Stimulated activated naive CD8-positive, alpha-beta T cell treated with anti-CD3 and anti-CD28 coated beads, Interleukin-15, Interleukin-2, amounts not matched to agents 100 U/mL and 50 U/mL, for 24 hours (primary cell): Measurements from ENCODE around the gene ARRDC2.
"Not testable (repeated sequence)": the region's sequence is repeated elsewhere in the genome, so short reads cannot be mapped to it uniquely, and the experiment has no call there.

ENCODE experiments used
- ATAC-seq: fragments of 150-1000 bp; cut with Tn5 transposase; one replicate; pipeline ENCODE4 v1.10.0; 2021
- DNase-seq: peaks from one replicate; pipeline ENCODE4 v3.0.0; 2021

ARRDC2 gene

GRCh38 chr19:18016209-18016910 lies 8.4 kb downstream of the ARRDC2 start:
- DNase-seq (no peak), ATAC-seq (no peak)

GRCh38 chr19:18017275-18018083 lies 9.5 kb downstream of the ARRDC2 start:
- no peak for DNase-seq
- ATAC-seq, result no peak

GRCh38 chr19:18020212-18021085 lies 12.5 kb downstream of the ARRDC2 start:
- ATAC-seq (no peak), DNase-seq (no peak)

DNA sequence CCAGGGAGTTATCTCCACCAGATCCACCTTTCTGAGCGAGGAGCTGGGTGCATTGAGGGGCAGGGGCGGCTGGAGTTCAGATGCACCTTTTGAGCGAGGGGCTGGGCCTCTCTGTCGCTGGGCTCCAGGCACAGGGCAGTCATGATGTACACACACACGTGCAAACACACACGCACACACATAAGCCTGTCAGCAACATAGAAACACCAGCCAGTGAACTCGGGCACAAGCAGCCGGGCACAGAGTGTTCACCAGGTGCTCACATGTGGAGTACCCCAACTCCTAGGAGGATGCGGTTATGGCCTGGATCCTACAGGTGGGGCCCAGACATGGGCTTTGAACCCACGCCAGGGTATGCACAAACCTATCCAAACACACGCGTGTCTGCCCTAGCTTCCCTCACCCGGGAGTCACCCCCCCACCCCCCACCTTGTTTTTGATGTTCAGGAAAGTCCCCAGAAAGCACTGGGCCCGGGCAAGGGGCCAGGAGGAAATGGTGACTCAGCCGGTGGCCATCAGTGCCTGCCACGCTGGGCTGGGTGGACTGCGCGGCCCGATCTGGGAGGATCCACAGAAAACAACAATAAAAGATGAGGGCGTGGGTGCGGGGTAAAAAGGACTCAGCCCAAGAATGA lies 13.3 kb downstream of the ARRDC2 start:
- ATAC-seq (peak; percentile 34), DNase-seq (peak; percentile 76)

DNA sequence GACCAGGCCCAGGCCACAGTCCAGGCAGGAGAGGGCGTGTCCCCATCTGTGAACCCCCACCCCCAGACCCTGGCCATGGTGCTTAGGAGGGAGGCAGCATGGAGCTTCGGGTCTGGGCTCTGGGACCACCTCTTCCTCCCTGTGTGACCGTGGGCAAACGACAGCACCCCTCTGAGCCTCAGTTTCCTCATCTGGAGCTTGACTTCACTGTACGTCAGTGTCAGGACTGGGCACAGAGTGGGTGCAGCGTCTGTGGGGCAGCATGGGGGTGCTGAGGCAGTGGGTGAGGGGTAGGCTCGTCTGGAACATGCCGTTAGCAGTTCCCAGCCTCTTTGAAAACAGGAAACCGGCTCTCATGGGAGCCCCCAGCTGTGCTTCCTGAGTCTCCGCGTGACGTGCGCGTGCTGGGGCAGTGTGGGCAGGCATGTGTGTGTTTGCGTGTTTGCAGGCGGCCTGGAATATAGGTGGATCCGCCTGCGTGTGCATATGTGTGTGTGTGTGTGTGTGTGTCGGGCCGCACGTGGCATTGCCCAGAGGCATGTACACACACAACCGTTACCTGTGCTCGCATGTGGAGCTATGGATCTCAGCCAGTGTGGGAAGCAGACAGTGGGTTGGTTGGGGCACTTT lies 15.8 kb downstream of the ARRDC2 start:
- ATAC-seq (peak; percentile 39), DNase-seq (peak; percentile 71)

DNA sequence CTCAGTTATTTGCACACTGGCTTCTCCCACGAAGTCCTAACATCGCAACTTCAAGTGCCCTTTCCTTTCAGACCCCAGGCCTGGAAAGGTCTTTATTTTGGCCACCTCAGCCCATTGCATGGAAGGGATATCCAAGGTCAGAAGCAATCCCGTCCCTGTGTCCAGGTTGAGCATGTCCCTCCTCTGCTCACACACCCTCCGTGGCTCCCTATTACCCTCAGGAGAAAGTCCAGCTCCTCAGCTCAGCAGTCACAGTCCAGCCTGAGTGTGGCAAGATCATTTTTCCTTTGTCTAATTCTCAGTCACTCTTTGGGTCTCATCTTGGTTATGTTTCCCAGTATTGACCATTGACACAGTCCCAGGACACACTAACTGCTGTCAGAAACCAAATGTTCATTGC lies 19.2 kb downstream of the ARRDC2 start:
- ATAC-seq (no peak), DNase-seq (no peak)

DNA sequence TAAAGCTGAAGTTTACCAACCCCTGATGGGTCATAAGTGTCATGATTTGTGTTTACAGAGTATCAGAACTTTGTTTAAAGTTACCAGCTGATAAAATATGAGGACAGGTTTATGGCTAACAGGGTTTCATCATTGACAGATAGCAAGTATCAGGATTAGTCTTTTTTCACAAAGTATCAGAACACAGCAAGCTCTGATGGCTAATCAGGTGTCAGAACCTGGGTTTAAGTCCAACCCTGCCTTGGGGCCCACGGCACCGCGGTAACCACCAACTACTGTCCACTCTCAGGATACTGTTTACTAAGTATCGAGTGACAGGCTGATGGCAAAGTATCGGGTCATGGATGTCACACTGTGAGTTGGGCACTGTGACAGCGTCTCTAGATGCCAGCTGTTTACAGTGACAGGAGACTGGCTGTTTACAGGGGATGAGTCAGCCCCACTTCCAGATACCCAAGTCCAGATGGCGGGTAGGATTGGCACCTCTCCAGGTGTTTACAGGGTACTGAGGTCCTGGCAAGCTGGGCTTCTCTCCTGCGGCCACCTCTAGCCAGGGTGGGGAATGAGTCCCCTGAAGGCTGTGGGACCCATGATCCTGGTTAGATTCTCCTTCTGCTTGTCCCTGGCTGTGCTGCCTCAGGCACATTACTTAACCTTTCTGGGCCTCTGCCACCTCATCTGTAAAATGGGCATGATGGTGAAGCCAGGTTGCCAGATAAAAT lies 21.8 kb downstream of the ARRDC2 start:
- DNase-seq (no peak), ATAC-seq (no peak)

DNA sequence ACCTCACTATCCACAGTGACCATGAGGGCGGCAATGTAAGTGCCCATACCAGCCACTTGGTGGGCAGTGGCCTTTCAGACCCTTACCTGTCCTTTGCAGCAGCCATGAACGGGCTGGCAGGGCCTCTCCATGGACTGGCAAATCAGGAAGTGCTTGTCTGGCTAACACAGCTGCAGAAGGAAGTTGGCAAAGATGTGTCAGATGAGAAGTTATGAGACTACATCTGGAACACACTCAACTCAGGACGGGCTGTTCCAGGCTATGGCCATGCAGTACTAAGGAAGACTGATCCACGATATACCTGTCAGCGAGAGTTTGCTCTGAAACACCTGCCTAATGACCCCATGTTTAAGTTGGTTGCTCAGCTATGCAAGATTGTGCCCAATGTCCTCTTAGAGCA lies 23.4 kb downstream of the ARRDC2 start:
- ATAC-seq, result peak; percentile 24
- not testable (repeated sequence) for DNase-seq

DNA sequence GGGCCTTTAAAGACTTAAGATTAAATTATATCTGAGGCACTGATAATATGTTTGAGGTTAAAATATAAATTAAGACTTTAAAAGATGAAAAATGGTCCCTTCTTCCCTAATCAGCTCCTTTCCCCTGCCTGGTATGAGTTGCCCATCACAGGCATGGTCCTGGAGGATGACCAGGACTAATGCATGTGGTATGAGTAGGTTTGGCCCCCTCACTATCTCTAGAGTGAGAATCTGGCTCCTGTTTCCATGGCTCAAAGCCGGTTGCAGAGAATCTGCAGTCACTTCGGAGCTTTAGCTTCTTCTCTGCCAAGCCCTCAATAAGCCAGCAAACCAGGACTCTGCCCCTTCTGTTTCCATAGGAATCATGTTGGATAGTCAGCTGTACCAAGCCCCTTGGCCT lies 24.1 kb downstream of the ARRDC2 start:
- ATAC-seq, DNase-seq: not testable (repeated sequence)

GRCh38 chr19:18041054-18041453 lies 33.1 kb downstream of the ARRDC2 start:
- DNase-seq (no peak), ATAC-seq (no peak)

DNA sequence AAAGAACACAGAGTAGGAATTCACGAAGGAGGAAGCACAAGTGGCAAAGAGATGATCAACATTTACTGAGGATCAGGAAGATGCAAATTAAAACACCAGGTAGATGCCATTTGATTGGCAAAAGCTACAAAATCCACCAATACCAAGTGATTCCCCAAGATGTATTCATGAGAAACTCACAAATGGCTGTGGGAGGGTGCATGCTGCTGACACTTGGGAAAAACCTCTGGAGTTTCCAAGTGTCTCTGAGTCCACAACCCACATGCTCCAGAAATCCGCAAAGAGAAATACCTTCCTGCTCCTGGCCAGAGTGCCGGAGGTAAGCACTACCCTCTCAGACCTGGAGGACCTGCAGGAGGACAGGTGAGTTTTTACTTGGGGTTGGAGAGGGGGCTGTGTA lies 35.7 kb downstream of the ARRDC2 start:
- DNase-seq (no peak), ATAC-seq (no peak)

- ATAC-seq (peak; percentile 97), DNase-seq (peak; percentile 91)
These were observed 36.9 kb downstream of the ARRDC2 start for GRCh38 chr19:18044825-18045304.

- DNase-seq (no peak), ATAC-seq (peak; percentile 2)
These were observed 37.5 kb downstream of the ARRDC2 start for GRCh38 chr19:18045307-18046050.

- DNase-seq (peak; percentile 39), ATAC-seq (no peak)
These were observed 38.2 kb downstream of the ARRDC2 start for GRCh38 chr19:18046059-18046718.

DNA sequence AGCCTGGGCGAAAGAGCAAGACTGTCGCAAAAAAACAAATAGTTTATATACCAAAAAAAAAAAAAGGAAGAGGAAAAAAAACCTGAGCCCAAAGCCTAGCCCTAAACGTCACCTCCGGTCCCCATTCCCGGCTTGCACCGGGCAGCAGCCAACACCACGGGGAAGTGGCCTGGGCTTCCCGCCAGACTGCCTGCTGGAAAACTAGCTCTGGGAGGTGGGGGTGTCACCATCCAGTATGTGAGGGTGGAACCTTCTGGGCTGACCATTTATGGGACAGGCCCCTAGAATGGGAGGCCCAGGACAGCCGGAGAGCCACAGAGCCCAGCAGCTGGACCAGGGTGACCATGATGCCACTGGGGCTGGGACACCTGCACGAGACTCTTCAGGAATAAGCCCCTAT lies 41.4 kb downstream of the ARRDC2 start:
- ATAC-seq (no peak), DNase-seq (no peak)

DNA sequence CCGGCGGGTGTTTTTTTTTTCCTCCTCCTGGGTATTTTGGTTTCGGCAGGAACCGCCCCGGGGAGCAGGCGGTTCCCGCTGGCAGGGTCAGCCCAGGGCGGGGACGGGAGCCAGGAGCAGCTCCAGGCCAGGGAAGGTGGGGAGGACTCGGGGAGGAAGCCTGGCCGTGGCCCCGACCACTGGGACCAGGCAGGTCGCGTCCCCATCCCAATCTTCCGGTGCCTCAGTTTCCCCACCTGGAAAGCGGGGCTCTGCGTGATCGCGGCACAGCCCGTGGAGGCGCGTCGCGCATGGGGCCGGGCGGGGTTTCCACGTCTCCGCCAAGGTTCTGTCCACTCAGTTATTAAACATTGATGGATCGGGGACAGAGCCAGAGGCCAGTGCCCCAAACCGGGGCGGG lies 43.9 kb downstream of the ARRDC2 start:
- DNase-seq, result no peak
- no peak for ATAC-seq

GRCh38 chr19:18053576-18054219 lies 45.7 kb downstream of the ARRDC2 start:
- no peak for DNase-seq
- no peak for ATAC-seq

DNA sequence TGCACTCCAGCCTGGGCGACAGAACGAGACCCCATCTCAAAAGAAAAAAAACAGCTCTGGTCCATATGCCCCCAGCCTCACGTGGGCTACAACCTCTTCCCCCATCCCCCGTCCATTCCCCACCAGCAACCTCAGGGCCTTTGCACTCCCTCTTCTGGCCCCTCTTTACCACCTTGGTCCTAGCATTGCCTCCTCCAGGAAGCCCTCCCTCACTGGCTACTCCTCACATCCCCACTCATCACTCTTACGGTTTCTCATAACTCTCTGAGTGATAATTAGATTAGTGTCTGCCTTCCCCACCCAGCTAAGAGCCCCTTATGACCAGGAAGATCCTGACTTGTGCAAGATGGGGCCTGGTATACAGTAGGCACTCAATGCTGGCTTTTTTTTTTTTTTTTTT lies 48.0 kb downstream of the ARRDC2 start:
- DNase-seq (no peak), ATAC-seq (no peak)

- ATAC-seq, result no peak
These were observed 49.6 kb downstream of the ARRDC2 start for GRCh38 chr19:18057557-18057956.

More at GRCh38 chr19:18057557-18057956, 49.6 kb downstream of the ARRDC2 start:
- DNase-seq, result no peak
